SK-N-SH (cell line): ENCODE data around the gene TMEM198. TPM values are rescaled to one million over a fixed set of nuclear protein-coding genes. Genes with fewer than 3 reads are reported as not detected.

Experiments used
- CTCF ChIA-PET: fragments of 300-600, 350-600 bp; formaldehyde crosslinking; extraction: SDS; loops from one replicate; lab custom pipeline; 2021; lab: Yijun Ruan, JAX
- POLR2A ChIA-PET: fragments of 350-600 bp; sonication (Branson Sonifier 250); formaldehyde crosslinking; extraction: SDS; loops from one replicate; lab custom pipeline; 2020; ENCODE audit warnings: antibody characterized with exemption, inconsistent platforms; lab: Yijun Ruan, JAX
- DNase-seq: peaks from one replicate; pipeline ENCODE4 v3.0.0; 2012
- H2AFZ ChIP-seq: fragments of 200-600 bp; sonication (generic); 2 replicates; pipeline ENCODE4 v1.8.1; 2016; ENCODE audit warnings: antibody characterized with exemption, mild to moderate bottlenecking, low read depth
- H3F3A ChIP-seq: fragments of 200-600 bp; sonication (generic); replicated peaks from 2 replicates; pipeline ENCODE3; 2016; ENCODE audit warnings: antibody characterized with exemption, mild to moderate bottlenecking; ENCODE audit not compliant: insufficient read depth
- H3K27ac ChIP-seq, 2 experiments: fragments of 200-500 bp in 1 of 2; fragments of 200-600 bp in 1 of 2; sonication (Bioruptor generic) in 1 of 2; sonication (generic), shearing (Covaris generic) in 1 of 2; 2 replicates each; pipeline versions ENCODE4 v1.5.1 to v1.6.1; 2014 to 2016; ENCODE audit warnings: low read depth in 2 of 2, inconsistent platforms in 1 of 2, low read length in 1 of 2, mild to moderate bottlenecking in 1 of 2, mixed read lengths in 1 of 2
- H3K27me3 ChIP-seq: fragments of 200-600 bp; sonication (generic), shearing (Covaris generic); 2 replicates; pipeline ENCODE4 v1.6.1; 2016; ENCODE audit warnings: mixed run types; ENCODE audit not compliant: insufficient read depth
- H3K36me3 ChIP-seq, 2 experiments: fragments of 200-500 bp in 1 of 2; fragments of 200-600 bp in 1 of 2; sonication (Bioruptor generic) in 1 of 2; sonication (generic) in 1 of 2; replicated peaks in 1 of 2; 2 replicates each; pipeline versions ENCODE3 to v1.5.1; 2014 to 2016; ENCODE audit warnings: low read length in 1 of 2, mild to moderate bottlenecking in 1 of 2; ENCODE audit not compliant: insufficient read depth in 2 of 2, control insufficient read depth in 1 of 2
- H3K4me1 ChIP-seq, 2 experiments: fragments of 200-500 bp in 1 of 2; fragments of 200-600 bp in 1 of 2; sonication (Bioruptor generic) in 1 of 2; sonication (generic), shearing (Covaris generic) in 1 of 2; 2 replicates each; pipeline versions ENCODE4 v1.5.1 to v1.6.1; 2014 to 2016; ENCODE audit warnings: low read depth in 1 of 2, low read length in 1 of 2, mixed run types in 1 of 2; ENCODE audit not compliant: insufficient read depth in 2 of 2, control insufficient read depth in 1 of 2
- H3K4me2 ChIP-seq: fragments of 200-600 bp; sonication (generic), shearing (Covaris generic); 2 replicates; pipeline ENCODE4 v1.6.1; 2017; ENCODE audit warnings: mixed run types
- H3K4me3 ChIP-seq, 2 experiments: fragments of 200-500 bp in 1 of 2; fragments of 200-600 bp in 1 of 2; sonication (Bioruptor generic) in 1 of 2; sonication (generic), shearing (Covaris generic) in 1 of 2; 2 replicates each; pipeline versions ENCODE4 v1.5.1 to v1.8.1; 2014 to 2016; ENCODE audit warnings: low read depth in 2 of 2, inconsistent platforms in 1 of 2, low read length in 1 of 2, mild to moderate bottlenecking in 1 of 2, mixed read lengths in 1 of 2, moderate library complexity in 1 of 2
- H3K79me2 ChIP-seq: fragments of 200-600 bp; sonication (generic); 2 replicates; pipeline ENCODE4 v1.8.1; 2017; ENCODE audit warnings: mild to moderate bottlenecking; ENCODE audit not compliant: insufficient read depth
- H3K9ac ChIP-seq: fragments of 200-600 bp; sonication (generic); 2 replicates; pipeline ENCODE4 v1.6.1; 2017; ENCODE audit warnings: mixed run types
- H3K9me2 ChIP-seq: fragments of 200-600 bp; sonication (generic); 2 replicates; pipeline ENCODE4 v1.6.1; 2017; ENCODE audit warnings: mixed run types
- H3K9me3 ChIP-seq: fragments of 200-600 bp; sonication (generic); 2 replicates; pipeline ENCODE4 v1.6.1; 2017; ENCODE audit warnings: mixed run types, mild to moderate bottlenecking, moderate library complexity
- H4K20me1 ChIP-seq: fragments of 200-600 bp; sonication (generic); 2 replicates; pipeline ENCODE4 v1.6.1; 2017; ENCODE audit warnings: mild to moderate bottlenecking, mixed run types; ENCODE audit not compliant: insufficient read depth
- ELF1 ChIP-seq: IDR thresholded peaks from 2 replicates; pipeline ENCODE4 v1.4.0; 2012
- EZH2phosphoT487 ChIP-seq: fragments of 200-600 bp; sonication (generic); IDR thresholded peaks from 2 replicates; pipeline ENCODE4 v1.6.1; 2017; ENCODE audit warnings: low read depth, mixed run types, mild to moderate bottlenecking, antibody characterized with exemption, moderate library complexity, borderline replicate concordance
- FOSL2 ChIP-seq: IDR thresholded peaks from 2 replicates; pipeline ENCODE4 v1.4.0; 2012; ENCODE audit warnings: low read depth, mild to moderate bottlenecking, moderate library complexity, borderline replicate concordance
- FOXM1 ChIP-seq: IDR thresholded peaks from 2 replicates; pipeline ENCODE4 v1.4.0; 2012; ENCODE audit warnings: low read depth, mild to moderate bottlenecking
- GABPA ChIP-seq: IDR thresholded peaks from 2 replicates; pipeline ENCODE4 v1.4.0; 2012; ENCODE audit warnings: low read depth, mild to moderate bottlenecking
- JUND ChIP-seq: IDR thresholded peaks from 2 replicates; pipeline ENCODE4 v1.4.0; 2012
- MEF2A ChIP-seq: IDR thresholded peaks from 2 replicates; pipeline ENCODE4 v1.4.0; 2012; ENCODE audit warnings: low read depth, borderline replicate concordance
- MXI1 ChIP-seq: IDR thresholded peaks from 2 replicates; pipeline ENCODE4 v1.6.1; 2012; ENCODE audit warnings: mild to moderate bottlenecking, low read depth, low read length, improper control_type of control experiment
- NRF1 ChIP-seq: IDR thresholded peaks from 2 replicates; pipeline ENCODE4 v1.6.1; 2012; ENCODE audit warnings: low read depth, mild to moderate bottlenecking, low read length
- RAD21 ChIP-seq: IDR thresholded peaks from 2 replicates; pipeline ENCODE4 v1.6.1; 2012; ENCODE audit warnings: mild to moderate bottlenecking, low read length
- SIN3A ChIP-seq: IDR thresholded peaks from 2 replicates; pipeline ENCODE4 v1.6.1; 2012; ENCODE audit warnings: low read depth, mild to moderate bottlenecking, low read length, moderate library complexity, borderline replicate concordance
- SMC3 ChIP-seq: IDR thresholded peaks from 2 replicates; pipeline ENCODE4 v1.6.1; 2012; ENCODE audit warnings: low read depth, low read length, improper control_type of control experiment
- TEAD4 ChIP-seq: IDR thresholded peaks from 2 replicates; pipeline ENCODE4 v1.4.0; 2012; ENCODE audit warnings: mild to moderate bottlenecking, borderline replicate concordance; ENCODE audit not compliant: insufficient read depth
- YY1 ChIP-seq: IDR thresholded peaks from 2 replicates; pipeline ENCODE4 v1.4.0; 2012; ENCODE audit warnings: low read depth, mild to moderate bottlenecking
- WGBS: methylation state at CpG from one replicate; pipeline ENCODE4 v1.1.6; 2017; ENCODE audit warnings: low lambda C conversion rate; 5-methylcytosine and 5-hydroxymethylcytosine counted together
- polyA plus RNA-seq, 3 experiments: library from polyadenylated mRNA; depleted of rRNA; stranded (reverse); fragments of >200 nt; gene quantifications; 2 replicates each; pipeline ENCODE4 v1.2.3, GENCODE V29; 2012
- TF ChIP-seq, protein P1 (sequence below): IDR thresholded peaks from 2 replicates; pipeline ENCODE4 v1.4.0; 2012; ENCODE audit warnings: low read depth
- TF ChIP-seq, protein P2 (sequence below): IDR thresholded peaks from 2 replicates; pipeline ENCODE4; 2012
- TF ChIP-seq, protein P3 (sequence below): fragments of 150-350 bp; IDR thresholded peaks from 2 replicates; pipeline ENCODE4 v1.6.1; 2017; ENCODE audit warnings: antibody characterized with exemption, low read length, low read depth, borderline replicate concordance
- TF ChIP-seq, protein P4 (sequence below): fragments of 150-350 bp; IDR thresholded peaks from 2 replicates; pipeline ENCODE4 v1.6.1; 2016; ENCODE audit warnings: mild to moderate bottlenecking, low read depth, low read length

TMEM198 gene
- polyA plus RNA-seq, 1 of the 3 experiments (the other 2 are of a cell fraction): 4.7 TPM

DNA sequence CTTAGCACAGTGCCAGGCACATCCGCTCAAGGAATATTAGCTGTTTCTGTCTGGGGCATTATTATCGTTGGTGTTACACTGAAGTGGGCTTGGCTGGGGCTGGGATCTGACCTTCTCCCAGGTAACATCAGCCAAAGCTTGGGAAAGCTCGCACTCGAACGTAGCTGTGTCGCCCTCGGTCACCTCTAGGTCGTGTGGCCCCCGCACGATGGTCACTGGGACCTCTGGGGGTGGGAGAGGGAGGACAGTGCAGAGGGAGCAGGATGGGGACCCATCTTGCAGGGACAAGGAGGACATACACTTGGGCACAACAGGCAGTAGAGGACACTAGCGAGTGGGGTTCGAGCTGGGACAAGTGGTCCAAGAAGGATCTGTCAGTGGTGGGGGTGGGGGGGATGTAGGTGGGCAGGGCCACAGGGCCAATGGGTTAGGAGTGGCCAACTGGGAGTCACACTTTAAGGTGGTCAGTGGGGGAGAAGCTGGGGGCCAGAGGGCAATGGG lies 9.7 kb downstream of the TMEM198 start:
- Histone ChIP-seq H4K20me1 (no peaks in the 10 kb centered on the region), H3K4me3 (0 out of 4 replicates have a peak overlapping the region, but pooled peaks of 1 of the 2 experiments have one; percentile 74)
- POLR2A ChIA-PET: interaction anchor here (1.9 to 2.9 kb wide), 2 partner anchors 10 to 18 kb away, joined by 12 to 25 read pairs; partner anchors contain the start of genes CHPF, INHA, OBSL1 and TMEM198
- TF ChIP-seq NRF1 (no peak), ELF1 (no peak), RAD21 (no peak), SIN3A (no peak), TEAD4 (no peak), MXI1 (no peak), SMC3 (no peak), MEF2A (no peak), YY1 (no peak), GABPA (no peak), FOSL2 (no peak), JUND (no peak), FOXM1 (no peak), EZH2phosphoT487 (no peak)
- TF ChIP-seq, protein P1, sequence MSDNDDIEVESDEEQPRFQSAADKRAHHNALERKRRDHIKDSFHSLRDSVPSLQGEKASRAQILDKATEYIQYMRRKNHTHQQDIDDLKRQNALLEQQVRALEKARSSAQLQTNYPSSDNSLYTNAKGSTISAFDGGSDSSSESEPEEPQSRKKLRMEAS: no peak
- TF ChIP-seq, protein P2, sequence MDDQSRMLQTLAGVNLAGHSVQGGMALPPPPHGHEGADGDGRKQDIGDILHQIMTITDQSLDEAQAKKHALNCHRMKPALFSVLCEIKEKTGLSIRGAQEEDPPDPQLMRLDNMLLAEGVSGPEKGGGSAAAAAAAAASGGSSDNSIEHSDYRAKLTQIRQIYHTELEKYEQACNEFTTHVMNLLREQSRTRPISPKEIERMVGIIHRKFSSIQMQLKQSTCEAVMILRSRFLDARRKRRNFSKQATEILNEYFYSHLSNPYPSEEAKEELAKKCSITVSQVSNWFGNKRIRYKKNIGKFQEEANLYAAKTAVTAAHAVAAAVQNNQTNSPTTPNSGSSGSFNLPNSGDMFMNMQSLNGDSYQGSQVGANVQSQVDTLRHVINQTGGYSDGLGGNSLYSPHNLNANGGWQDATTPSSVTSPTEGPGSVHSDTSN: no peak
- TF ChIP-seq, protein P3, sequence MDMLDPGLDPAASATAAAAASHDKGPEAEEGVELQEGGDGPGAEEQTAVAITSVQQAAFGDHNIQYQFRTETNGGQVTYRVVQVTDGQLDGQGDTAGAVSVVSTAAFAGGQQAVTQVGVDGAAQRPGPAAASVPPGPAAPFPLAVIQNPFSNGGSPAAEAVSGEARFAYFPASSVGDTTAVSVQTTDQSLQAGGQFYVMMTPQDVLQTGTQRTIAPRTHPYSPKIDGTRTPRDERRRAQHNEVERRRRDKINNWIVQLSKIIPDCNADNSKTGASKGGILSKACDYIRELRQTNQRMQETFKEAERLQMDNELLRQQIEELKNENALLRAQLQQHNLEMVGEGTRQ: no peak
- TF ChIP-seq, protein P4, sequence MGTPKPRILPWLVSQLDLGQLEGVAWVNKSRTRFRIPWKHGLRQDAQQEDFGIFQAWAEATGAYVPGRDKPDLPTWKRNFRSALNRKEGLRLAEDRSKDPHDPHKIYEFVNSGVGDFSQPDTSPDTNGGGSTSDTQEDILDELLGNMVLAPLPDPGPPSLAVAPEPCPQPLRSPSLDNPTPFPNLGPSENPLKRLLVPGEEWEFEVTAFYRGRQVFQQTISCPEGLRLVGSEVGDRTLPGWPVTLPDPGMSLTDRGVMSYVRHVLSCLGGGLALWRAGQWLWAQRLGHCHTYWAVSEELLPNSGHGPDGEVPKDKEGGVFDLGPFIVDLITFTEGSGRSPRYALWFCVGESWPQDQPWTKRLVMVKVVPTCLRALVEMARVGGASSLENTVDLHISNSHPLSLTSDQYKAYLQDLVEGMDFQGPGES: no peak
- TF ChIP-seq, all 33 proteins: peak for 0
- Histone ChIP-seq H2AFZ (no peak overlapping the region), H3K9me2 (no peaks in the 10 kb centered on the region), H3K9me3 (no peaks in the 10 kb centered on the region), H3K79me2 (no peaks in the 10 kb centered on the region), H3K4me2 (0 out of 2 replicates have a peak overlapping the region, but pooled peaks have one; percentile 98), H3K36me3 (no peaks in the 10 kb centered on the region), H3K4me1 (peaks cover 0 to 22% of the 10 kb centered on the region in 2 experiments; a peak in 1 of 4 replicates), H3K9ac (no peak overlapping the region), H3K27ac (no peak overlapping the region), H3K27me3 (no peaks in the 10 kb centered on the region), H3F3A (no peaks in the 10 kb centered on the region)
- WGBS: 86% methylated on average over 10 of the region's 12 CpGs
- CTCF ChIA-PET: interaction anchor here (0.9 to 3.9 kb wide), 6 partner anchors 9 to 151 kb away, joined by 3 to 36 read pairs (median 6); partner anchors contain the start of genes CHPF and TMEM198
- DNase-seq: no peak
